ENCODE data around the gene HDAC9. TPM values are rescaled to one million over a fixed set of nuclear protein-coding genes. Genes with fewer than 3 reads are reported as not detected.
"Not testable (repeated sequence)": the region's sequence is repeated elsewhere in the genome, so short reads cannot be mapped to it uniquely, and the experiment has no call there.

Gene HDAC9
- total RNA-seq, 1 donor from 2014 or later, result 2.1 TPM

- ATAC-seq (no peak), DNase-seq (ENCODE audit: low spot score) (no peak)
Observed at GRCh38 chr7:18702071-18702829, 206.7 kb downstream of the HDAC9 start.

GRCh38 chr7:18703685-18704084 lies 208.1 kb downstream of the HDAC9 start:
- ATAC-seq (no peak), DNase-seq (ENCODE audit: low spot score) (no peak)

DNA sequence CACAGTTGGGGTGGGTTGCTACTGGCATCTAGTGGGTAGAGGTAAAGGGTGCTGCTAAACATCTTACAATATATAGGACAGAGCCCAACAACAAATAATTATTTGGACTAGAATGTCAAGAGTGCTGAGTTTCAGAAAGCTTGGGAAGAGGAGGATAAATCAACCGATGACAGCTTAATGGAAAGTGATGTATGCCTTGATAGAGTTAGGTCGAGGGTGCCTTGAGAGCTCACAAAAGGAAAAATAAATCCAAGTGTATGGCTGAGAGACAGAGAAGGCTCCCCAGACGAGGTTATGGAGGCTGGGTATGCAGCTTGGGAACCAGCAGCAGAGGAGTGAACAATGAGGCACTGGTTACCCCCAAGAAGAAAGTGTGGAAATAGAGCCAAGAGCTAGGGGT lies 211.1 kb downstream of the HDAC9 start:
- no peak for DNase-seq (ENCODE audit: low spot score)
- no peak for ATAC-seq

DNA sequence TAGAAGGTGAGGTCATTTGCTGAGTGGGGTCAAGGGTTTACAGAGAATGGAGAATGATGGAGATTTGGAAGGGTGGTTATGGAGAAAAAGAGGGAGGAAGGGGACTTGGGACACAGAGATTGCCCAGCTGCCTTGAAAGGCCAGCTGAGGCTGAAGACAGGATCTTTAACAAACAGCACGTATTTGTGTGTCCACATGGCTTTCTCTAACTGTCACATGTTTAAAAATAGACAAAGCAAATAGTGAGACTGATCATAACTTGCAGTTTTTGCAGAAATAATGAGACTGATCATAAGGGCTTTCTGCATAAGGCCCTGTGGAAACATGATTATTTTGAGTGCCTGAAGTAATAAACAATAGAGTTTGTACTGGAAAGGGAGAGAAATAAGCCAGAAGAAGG lies 212.7 kb downstream of the HDAC9 start:
- DNase-seq (ENCODE audit: low spot score) (no peak), ATAC-seq (no peak)

- DNase-seq (ENCODE audit: low spot score), result no peak
Observed at GRCh38 chr7:18715988-18716387, 220.4 kb downstream of the HDAC9 start.

GRCh38 chr7:18721429-18721828 lies 225.9 kb downstream of the HDAC9 start:
- DNase-seq (ENCODE audit: low spot score) (no peak), ATAC-seq (no peak)

More at GRCh38 chr7:18715988-18716387, 220.4 kb downstream of the HDAC9 start:
- ATAC-seq, result no peak

- ATAC-seq, result no peak
- no peak for DNase-seq (ENCODE audit: low spot score)
Observed at GRCh38 chr7:18724318-18724717, 228.8 kb downstream of the HDAC9 start.

DNA sequence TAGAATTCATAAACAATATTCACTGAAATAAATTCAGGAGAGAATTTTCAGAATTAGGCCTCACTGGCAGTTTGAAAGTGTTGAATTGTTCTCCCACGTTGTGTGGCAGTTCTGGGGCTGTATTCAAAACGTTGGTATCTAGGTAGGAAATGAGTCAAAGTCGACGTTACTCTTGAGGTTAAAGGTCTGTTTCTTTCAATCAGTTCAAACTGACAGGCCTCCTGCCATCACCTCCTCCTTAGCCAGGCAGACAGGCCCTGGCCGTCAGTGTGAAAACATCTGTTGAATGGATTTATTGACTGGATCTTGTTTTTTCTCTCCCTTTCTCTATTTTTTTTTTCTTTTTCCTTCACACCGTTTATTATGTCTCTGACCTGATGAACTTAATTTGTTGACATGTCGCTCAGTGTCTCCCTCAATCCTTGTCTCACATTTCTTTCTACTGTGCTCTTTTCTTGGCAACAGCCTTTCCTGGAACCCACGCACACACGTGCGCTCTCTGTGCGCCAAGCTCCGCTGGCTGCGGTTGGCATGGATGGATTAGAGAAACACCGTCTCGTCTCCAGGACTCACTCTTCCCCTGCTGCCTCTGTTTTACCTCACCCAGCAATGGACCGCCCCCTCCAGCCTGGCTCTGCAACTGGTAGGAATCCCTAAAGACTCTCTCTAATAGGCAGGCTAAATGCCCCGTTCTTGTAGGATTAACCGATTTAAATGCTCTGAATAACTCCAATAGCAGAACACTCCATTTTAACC lies 231.7 kb downstream of the HDAC9 start:
- ATAC-seq (no peak), DNase-seq (ENCODE audit: low spot score) (no peak)

DNA sequence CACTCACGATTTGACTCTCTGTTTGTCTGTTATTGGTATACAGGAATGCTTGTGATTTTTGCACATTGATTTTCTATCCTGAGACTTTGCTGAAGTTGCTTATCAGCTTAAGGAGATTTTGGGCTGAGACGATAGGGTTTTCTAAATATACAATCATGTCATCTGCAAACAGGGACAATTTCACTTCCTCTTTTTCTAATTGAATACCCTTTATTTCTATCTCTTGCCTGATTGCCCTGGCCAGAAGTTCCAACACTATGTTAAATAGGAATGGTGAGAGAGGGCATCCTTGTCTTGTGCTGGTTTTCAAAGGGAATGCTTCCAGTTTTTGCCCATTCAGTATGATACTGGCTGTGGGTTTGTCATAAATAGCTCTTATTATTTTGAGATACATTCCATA lies 240.5 kb downstream of the HDAC9 start:
- not testable (repeated sequence) for DNase-seq (ENCODE audit: low spot score); ATAC-seq

DNA sequence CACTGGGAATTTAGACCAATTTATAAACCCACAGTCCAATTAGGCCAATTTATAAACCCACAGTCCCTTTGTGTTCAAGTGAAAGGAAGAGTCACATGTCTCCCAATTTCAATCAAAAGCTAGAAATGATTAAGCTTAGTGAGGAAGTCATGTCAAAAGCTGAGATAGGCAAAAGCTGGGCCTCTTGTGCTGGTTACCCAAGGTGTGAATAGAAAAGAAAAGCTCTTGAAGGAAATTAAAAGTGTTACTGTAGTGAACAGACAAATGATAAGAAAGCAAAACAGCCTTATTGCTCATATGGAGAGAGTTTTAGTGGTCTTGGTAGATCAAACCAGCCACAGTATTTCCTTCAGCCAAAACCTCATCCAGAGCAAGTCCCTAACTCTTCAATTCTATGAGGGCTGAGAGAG lies 245.0 kb downstream of the HDAC9 start:
- DNase-seq (ENCODE audit: low spot score) (no peak), ATAC-seq (no peak)

- no peak for ATAC-seq
- no peak for DNase-seq (ENCODE audit: low spot score)
Observed at GRCh38 chr7:18753972-18754610, 258.5 kb downstream of the HDAC9 start.

GRCh38 chr7:18754766-18755165 lies 259.2 kb downstream of the HDAC9 start:
- no peak for ATAC-seq
- no peak for DNase-seq (ENCODE audit: low spot score)

- DNase-seq (ENCODE audit: low spot score) (no peak), ATAC-seq (no peak)
Observed at GRCh38 chr7:18755793-18756192, 260.2 kb downstream of the HDAC9 start.

DNA sequence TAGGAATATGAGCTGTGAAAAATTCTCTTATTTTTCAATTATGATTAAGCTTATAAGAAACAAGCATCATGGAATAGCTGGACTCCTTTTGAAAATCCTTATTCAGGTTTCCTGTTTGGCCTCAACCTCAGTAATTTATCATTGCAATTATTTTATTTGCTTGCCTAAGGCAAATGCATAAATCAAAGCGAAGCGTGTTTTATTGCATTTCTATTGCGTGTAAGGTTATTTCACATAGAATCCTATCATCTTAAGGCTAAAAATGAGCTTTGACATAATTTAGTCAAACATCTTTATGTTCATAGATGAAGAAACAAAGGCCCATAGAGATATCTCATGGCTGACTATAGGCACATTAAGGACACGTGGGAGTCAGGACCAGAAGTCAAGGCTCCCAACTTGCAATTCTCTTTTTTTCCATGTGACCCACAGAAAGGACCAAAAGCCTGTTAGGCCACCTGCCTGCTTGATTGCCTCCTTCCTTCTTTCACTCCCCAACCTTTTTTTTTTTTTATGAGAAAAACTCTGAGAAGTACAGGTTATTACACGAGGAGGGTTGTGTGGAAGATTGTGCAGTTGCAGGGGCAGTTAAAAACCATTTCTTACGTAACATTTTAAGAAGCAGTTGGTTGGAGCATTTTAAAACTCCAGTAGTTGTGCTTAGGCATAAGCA lies 261.0 kb downstream of the HDAC9 start:
- DNase-seq (ENCODE audit: low spot score), result no peak
- no peak for ATAC-seq

- ATAC-seq (no peak), DNase-seq (ENCODE audit: low spot score) (no peak)
Observed at GRCh38 chr7:18760046-18760445, 264.5 kb downstream of the HDAC9 start.

DNA sequence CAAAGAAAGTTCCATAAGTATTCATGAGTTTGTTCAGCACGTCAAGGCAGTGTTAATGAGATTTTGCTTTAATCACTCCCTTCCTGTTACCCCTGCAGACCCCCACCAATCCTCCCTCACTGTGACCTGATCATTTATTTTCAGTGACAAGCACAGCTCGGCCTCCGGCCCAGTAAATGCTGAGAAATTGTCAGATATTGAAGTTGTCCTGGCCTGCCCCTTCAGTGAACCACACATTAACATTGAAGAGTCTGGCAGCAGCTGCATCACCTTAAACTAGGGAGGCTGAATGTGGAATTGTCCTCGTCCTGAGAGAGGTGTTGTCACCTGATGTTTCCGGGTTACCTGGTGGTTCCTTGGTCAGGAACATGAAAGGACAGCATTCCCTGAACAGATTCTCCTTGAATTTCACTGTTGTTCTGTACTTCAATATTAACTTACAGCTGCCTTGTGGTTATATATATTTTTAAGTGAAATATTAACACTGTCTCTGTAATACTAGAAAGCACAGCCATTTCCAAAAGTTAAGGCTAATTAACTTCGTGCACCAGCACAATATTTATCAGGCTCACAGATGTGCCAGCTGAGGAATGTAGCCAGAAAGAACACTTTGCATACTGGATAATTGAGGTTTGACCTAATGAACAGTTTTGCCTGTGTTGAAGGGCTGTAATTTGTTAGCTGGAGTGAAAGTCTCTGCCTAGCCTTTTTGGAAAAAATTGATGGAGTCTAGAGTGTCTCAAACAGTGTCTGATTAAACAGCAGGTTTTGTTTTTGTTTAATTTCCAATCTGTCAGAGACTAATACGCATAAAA lies 265.3 kb downstream of the HDAC9 start:
- ATAC-seq, result no peak
- DNase-seq (ENCODE audit: low spot score), result no peak

DNA sequence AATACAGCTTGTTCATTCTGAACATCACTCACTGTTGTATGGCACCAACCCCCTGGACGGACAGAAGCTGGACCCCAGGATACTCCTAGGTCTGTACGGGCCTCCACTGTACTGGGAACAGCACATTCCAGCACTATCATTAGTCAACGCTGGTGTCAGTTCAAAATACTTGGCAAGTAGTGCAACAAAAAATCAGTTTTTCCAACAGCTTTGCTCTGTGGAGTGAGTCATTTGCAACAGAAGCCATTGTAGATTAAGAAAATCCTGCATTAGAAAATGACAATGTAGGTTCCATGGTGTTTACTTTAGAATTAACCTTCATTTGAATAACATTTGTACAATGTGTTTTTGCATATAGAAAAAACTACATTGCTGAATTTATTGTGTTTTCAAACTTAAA lies 266.6 kb downstream of the HDAC9 start:
- ATAC-seq (no peak), DNase-seq (ENCODE audit: low spot score) (no peak)

DNA sequence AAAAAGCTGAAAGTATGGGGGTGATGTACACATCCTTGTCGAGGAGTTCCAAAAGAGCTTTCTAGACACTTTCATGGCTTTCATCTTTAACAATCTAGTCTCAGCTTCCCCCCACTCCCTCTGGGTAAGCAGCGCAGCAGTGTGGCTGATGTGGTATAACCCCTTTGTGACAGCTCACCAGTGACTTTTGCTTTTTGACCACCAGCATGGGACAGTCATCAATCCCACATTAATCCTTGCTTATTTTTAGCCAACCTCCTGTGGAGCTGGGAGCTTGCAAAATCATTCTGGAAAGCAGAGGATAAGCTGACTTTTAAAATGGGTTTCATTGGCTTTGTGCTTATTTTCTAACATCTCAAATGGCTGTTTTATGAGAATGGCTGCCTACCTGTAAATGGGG lies 272.7 kb downstream of the HDAC9 start:
- no peak for ATAC-seq
- no peak for DNase-seq (ENCODE audit: low spot score)

- ATAC-seq, result no peak
Observed at GRCh38 chr7:18770154-18770811, 274.7 kb downstream of the HDAC9 start.

DNA sequence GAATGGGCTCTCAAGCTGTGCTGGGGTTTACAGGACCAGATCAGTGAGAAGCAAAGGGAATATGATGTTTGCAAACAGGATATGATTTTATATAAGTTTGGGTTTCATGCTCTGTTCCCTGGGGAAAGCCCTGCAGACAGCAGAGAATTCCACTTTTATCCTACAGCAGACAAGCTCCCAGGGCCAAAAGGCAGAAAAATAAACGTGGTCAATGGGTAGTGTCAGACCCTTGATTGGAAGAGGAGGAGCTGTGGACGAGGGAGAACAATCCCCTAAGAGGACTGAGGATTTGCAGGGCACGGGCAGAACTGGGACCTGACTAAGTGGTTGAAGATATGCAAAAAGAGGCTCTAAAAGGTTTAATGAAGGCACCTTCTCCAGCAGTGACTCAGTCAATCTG lies 275.3 kb downstream of the HDAC9 start:
- DNase-seq (ENCODE audit: low spot score), result no peak
- no peak for ATAC-seq

More at GRCh38 chr7:18770154-18770811, 274.7 kb downstream of the HDAC9 start:
- no peak for DNase-seq (ENCODE audit: low spot score)

Data from left lobe of liver (tissue), 2 donors.